ENCODE measurements around the gene RBM38.

GRCh38 chr20:57377350-57377749, 13.8 kb upstream of the RBM38 start:
- TF ChIP-seq CTCF (IDR thresholded peaks at IDR 0.05) (no peak), SIN3A (IDR thresholded peaks at IDR 0.05; ENCODE audit: borderline replicate concordance, insufficient read depth, low read depth, low read length) (no peak), REST (IDR thresholded peaks at IDR 0.05; ENCODE audit: insufficient read depth in 1 of 2, low read depth in 2 of 2, low read length in 1 of 2) (no peak), POLR2AphosphoS5 (IDR thresholded peaks at IDR 0.05; ENCODE audit: low read depth, low read length) (no peak)

Measured in Panc1 (cell line).